Neural cell (in vitro differentiated cells): Measurements from ENCODE around the gene OR2D2. TPM values are rescaled to one million over a fixed set of nuclear protein-coding genes. Genes with fewer than 3 reads are reported as not detected.

ENCODE experiments used
- H2AFZ ChIP-seq: fragments of 200-600, 300-800 bp; sonication (generic), shearing (Covaris generic); 2 replicates; pipeline ENCODE4 v1.6.0; 2014; ENCODE audit warnings: low read depth, mild to moderate bottlenecking, antibody characterized with exemption, low read length, moderate library complexity
- H3F3A ChIP-seq: fragments of 200-600 bp; shearing (Covaris generic); 2 replicates; pipeline ENCODE4 v1.6.1; 2016; ENCODE audit warnings: mild to moderate bottlenecking, moderate library complexity, mixed read lengths, antibody characterized with exemption, low read length; ENCODE audit not compliant: insufficient read depth, poor library complexity, severe bottlenecking
- H3K27ac ChIP-seq: fragments of 200-600, 300-800 bp; sonication (generic), shearing (Covaris generic); 2 replicates; pipeline ENCODE4 v1.5.1; 2014; ENCODE audit warnings: mild to moderate bottlenecking, low read length, moderate library complexity
- H3K27me3 ChIP-seq: fragments of 300-800, 200-600 bp; sonication (generic), shearing (Covaris generic); 2 replicates; pipeline ENCODE4 v1.6.0; 2014; ENCODE audit warnings: mild to moderate bottlenecking, low read depth, low read length, moderate library complexity; ENCODE audit not compliant: insufficient read depth
- H3K36me3 ChIP-seq: fragments of 300-800, 200-600 bp; sonication (generic), shearing (Covaris generic); 2 replicates; pipeline ENCODE4 v1.5.1; 2014; ENCODE audit warnings: mild to moderate bottlenecking, antibody characterized with exemption, low read length, moderate library complexity; ENCODE audit not compliant: insufficient read depth
- H3K4me2 ChIP-seq: fragments of 300-800, 200-600 bp; sonication (generic), shearing (Covaris generic); 2 replicates; pipeline ENCODE4 v1.6.0; 2014; ENCODE audit warnings: mild to moderate bottlenecking, low read length
- H3K4me3 ChIP-seq: fragments of 300-800, 200-600 bp; sonication (generic), shearing (Covaris generic); 2 replicates; pipeline ENCODE4 v1.5.1; 2014; ENCODE audit warnings: mild to moderate bottlenecking, low read length, moderate library complexity
- H3K79me2 ChIP-seq: fragments of 200-600 bp; shearing (Covaris generic); replicated peaks from 2 replicates; pipeline ENCODE4 v1.6.0; 2014; ENCODE audit warnings: mild to moderate bottlenecking, low read length, moderate library complexity; ENCODE audit not compliant: insufficient read depth
- H3K9ac ChIP-seq: fragments of 300-800, 200-600 bp; sonication (generic), shearing (Covaris generic); 2 replicates; pipeline ENCODE4 v1.6.1; 2016; ENCODE audit warnings: mild to moderate bottlenecking, low read length, mixed read lengths
- H3K9me2 ChIP-seq: fragments of 200-600 bp; shearing (Covaris generic); 2 replicates; pipeline ENCODE4 v1.6.1; 2016; ENCODE audit warnings: mild to moderate bottlenecking, low read length, mixed read lengths; ENCODE audit not compliant: insufficient read depth
- H3K9me3 ChIP-seq: fragments of 200-600, 300-800 bp; sonication (generic), shearing (Covaris generic); 2 replicates; pipeline ENCODE4 v1.6.1; 2016; ENCODE audit warnings: mild to moderate bottlenecking, mixed run types, low read length, moderate library complexity, mixed read lengths
- H4K20me1 ChIP-seq: fragments of 200-600 bp; shearing (Covaris generic); 2 replicates; pipeline ENCODE4 v1.6.1; 2016; ENCODE audit warnings: mild to moderate bottlenecking, mixed run types; ENCODE audit not compliant: insufficient read depth
- EP300 ChIP-seq: fragments of 450-650 bp; conservative IDR thresholded peaks from 2 replicates; pipeline ENCODE4 v1.6.1; 2014; ENCODE audit warnings: antibody characterized with exemption, mild to moderate bottlenecking, moderate library complexity; ENCODE audit not compliant: poor library complexity, severe bottlenecking
- EZH2 ChIP-seq: fragments of 200-600, 300-800 bp; shearing (Covaris generic), sonication (generic); IDR thresholded peaks from 2 replicates; pipeline ENCODE4 v1.6.1; 2014; ENCODE audit warnings: antibody characterized with exemption, low read length, borderline replicate concordance, mild to moderate bottlenecking; ENCODE audit not compliant: insufficient read depth, poor library complexity, severe bottlenecking
- MXI1 ChIP-seq: fragments of 450-650 bp; conservative IDR thresholded peaks from 2 replicates; pipeline ENCODE4 v1.6.1; 2014; ENCODE audit warnings: antibody characterized with exemption, mild to moderate bottlenecking; ENCODE audit not compliant: poor library complexity, severe bottlenecking
- POLR2AphosphoS5 ChIP-seq: IDR thresholded peaks from 2 replicates; pipeline ENCODE4 v1.6.1; 2012
- RAD21 ChIP-seq: fragments of 450-650 bp; conservative IDR thresholded peaks from 2 replicates; pipeline ENCODE4 v1.6.1; 2014; ENCODE audit warnings: antibody characterized with exemption, mild to moderate bottlenecking, moderate library complexity
- SMC3 ChIP-seq: fragments of 450-650 bp; conservative IDR thresholded peaks from 2 replicates; pipeline ENCODE4 v1.6.1; 2014; ENCODE audit warnings: antibody characterized with exemption, mild to moderate bottlenecking, moderate library complexity; ENCODE audit not compliant: poor library complexity
- TAF1 ChIP-seq: IDR thresholded peaks from 2 replicates; pipeline ENCODE4 v1.6.1; 2012; ENCODE audit warnings: low read depth
- polyA plus RNA-seq: library from polyadenylated mRNA; depleted of rRNA; stranded (reverse); fragments of >200 nt; gene quantifications from 2 replicates; pipeline ENCODE4 v1.2.3, GENCODE V29; 2014
- TF ChIP-seq, protein P1 (sequence below): fragments of 450-650 bp; IDR thresholded peaks from 2 replicates; pipeline ENCODE4 v1.5.1; 2014; ENCODE audit warnings: antibody characterized with exemption, mild to moderate bottlenecking, moderate library complexity; ENCODE audit not compliant: poor library complexity, severe bottlenecking
- TF ChIP-seq, protein P2 (sequence below): IDR thresholded peaks from 2 replicates; pipeline ENCODE4 v1.6.1; 2012; ENCODE audit warnings: borderline replicate concordance

Gene OR2D2
- polyA plus RNA-seq, 1 donor from 2014 or later: not detected

GRCh38 chr11:6871278-6871677 lies 21.0 kb downstream of the OR2D2 start:
- no peaks in the 10 kb centered on the region for H3K9me2 ChIP-seq
- H2AFZ ChIP-seq: no peak overlapping the region
- no peaks in the 10 kb centered on the region for H3K36me3 ChIP-seq
- no peaks in the 10 kb centered on the region for H4K20me1 ChIP-seq
- no peak overlapping the region for H3K4me3 ChIP-seq
- H3K79me2 ChIP-seq: no peaks in the 10 kb centered on the region
- H3K9ac ChIP-seq: no peak overlapping the region
- H3K4me2 ChIP-seq: no peak overlapping the region
- TF ChIP-seq RAD21 (no peak), MXI1 (no peak)
- H3K9me3 ChIP-seq: no peaks in the 10 kb centered on the region
- no peaks in the 10 kb centered on the region for H3F3A ChIP-seq
- H3K27ac ChIP-seq: no peak overlapping the region
- no peaks in the 10 kb centered on the region for H3K27me3 ChIP-seq

GRCh38 chr11:6864438-6864837 lies 27.9 kb downstream of the OR2D2 start:
- Histone ChIP-seq H3K27me3 (no peaks in the 10 kb centered on the region), H3K4me3 (no peak overlapping the region), H3K9me3 (no peaks in the 10 kb centered on the region), H3K4me2 (no peak overlapping the region), H3F3A (no peaks in the 10 kb centered on the region), H3K79me2 (no peaks in the 10 kb centered on the region), H3K36me3 (no peaks in the 10 kb centered on the region), H4K20me1 (no peaks in the 10 kb centered on the region), H3K9me2 (no peaks in the 10 kb centered on the region), H3K27ac (no peak overlapping the region), H2AFZ (no peak overlapping the region), H3K9ac (no peak overlapping the region)
- TF ChIP-seq, protein P1, sequence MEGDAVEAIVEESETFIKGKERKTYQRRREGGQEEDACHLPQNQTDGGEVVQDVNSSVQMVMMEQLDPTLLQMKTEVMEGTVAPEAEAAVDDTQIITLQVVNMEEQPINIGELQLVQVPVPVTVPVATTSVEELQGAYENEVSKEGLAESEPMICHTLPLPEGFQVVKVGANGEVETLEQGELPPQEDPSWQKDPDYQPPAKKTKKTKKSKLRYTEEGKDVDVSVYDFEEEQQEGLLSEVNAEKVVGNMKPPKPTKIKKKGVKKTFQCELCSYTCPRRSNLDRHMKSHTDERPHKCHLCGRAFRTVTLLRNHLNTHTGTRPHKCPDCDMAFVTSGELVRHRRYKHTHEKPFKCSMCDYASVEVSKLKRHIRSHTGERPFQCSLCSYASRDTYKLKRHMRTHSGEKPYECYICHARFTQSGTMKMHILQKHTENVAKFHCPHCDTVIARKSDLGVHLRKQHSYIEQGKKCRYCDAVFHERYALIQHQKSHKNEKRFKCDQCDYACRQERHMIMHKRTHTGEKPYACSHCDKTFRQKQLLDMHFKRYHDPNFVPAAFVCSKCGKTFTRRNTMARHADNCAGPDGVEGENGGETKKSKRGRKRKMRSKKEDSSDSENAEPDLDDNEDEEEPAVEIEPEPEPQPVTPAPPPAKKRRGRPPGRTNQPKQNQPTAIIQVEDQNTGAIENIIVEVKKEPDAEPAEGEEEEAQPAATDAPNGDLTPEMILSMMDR: no peak
- TF ChIP-seq MXI1 (no peak), POLR2AphosphoS5 (no peak), EZH2 (no peak), EP300 (no peak), RAD21 (no peak), TAF1 (no peak), SMC3 (no peak)
- TF ChIP-seq, protein P2, sequence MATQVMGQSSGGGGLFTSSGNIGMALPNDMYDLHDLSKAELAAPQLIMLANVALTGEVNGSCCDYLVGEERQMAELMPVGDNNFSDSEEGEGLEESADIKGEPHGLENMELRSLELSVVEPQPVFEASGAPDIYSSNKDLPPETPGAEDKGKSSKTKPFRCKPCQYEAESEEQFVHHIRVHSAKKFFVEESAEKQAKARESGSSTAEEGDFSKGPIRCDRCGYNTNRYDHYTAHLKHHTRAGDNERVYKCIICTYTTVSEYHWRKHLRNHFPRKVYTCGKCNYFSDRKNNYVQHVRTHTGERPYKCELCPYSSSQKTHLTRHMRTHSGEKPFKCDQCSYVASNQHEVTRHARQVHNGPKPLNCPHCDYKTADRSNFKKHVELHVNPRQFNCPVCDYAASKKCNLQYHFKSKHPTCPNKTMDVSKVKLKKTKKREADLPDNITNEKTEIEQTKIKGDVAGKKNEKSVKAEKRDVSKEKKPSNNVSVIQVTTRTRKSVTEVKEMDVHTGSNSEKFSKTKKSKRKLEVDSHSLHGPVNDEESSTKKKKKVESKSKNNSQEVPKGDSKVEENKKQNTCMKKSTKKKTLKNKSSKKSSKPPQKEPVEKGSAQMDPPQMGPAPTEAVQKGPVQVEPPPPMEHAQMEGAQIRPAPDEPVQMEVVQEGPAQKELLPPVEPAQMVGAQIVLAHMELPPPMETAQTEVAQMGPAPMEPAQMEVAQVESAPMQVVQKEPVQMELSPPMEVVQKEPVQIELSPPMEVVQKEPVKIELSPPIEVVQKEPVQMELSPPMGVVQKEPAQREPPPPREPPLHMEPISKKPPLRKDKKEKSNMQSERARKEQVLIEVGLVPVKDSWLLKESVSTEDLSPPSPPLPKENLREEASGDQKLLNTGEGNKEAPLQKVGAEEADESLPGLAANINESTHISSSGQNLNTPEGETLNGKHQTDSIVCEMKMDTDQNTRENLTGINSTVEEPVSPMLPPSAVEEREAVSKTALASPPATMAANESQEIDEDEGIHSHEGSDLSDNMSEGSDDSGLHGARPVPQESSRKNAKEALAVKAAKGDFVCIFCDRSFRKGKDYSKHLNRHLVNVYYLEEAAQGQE: no peak

- Histone ChIP-seq H3K9ac (no peak within 1 kb of the TSS), H3K9me2 (no peaks in the 10 kb centered on the region), H4K20me1 (no peaks in the 10 kb centered on the region), H3K27me3 (no peaks in the 10 kb centered on the region), H3F3A (no peaks in the 10 kb centered on the region), H3K79me2 (no peaks in the 10 kb centered on the region), H2AFZ (no peak within 1 kb of the TSS), H3K27ac (no peak within 1 kb of the TSS), H3K4me2 (no peak within 1 kb of the TSS), H3K4me3 (no peak within 1 kb of the TSS), H3K36me3 (no peaks in the 10 kb centered on the region), H3K9me3 (no peaks in the 10 kb centered on the region)
- TF ChIP-seq EP300: no peak
- TF ChIP-seq SMC3: no peak
- no peak for TF ChIP-seq MXI1
- TF ChIP-seq, protein P2: no peak
- TF ChIP-seq RAD21: no peak
- TF ChIP-seq, protein P1: no peak
- no peak for TF ChIP-seq TAF1
- TF ChIP-seq EZH2: no peak
- TF ChIP-seq POLR2AphosphoS5: no peak
Measured at GRCh38 chr11:6862961-6863360, 29.3 kb downstream of the OR2D2 start, which contains the start of gene OR10A2. Gene OR10A2 (plus strand): TSS chr11:6863057. CDS start chr11:6869755, 6,698 bp downstream.
